Measurements from ENCODE around the gene CLMP. TPM values are rescaled to one million over a fixed set of nuclear protein-coding genes. Genes with fewer than 3 reads are reported as not detected.

Gene CLMP
- total and polyA plus RNA-seq, 2 donors (not counting 1 experiment from before 2014, with no cell fraction given): 0.01 TPM; not detected in 1

DNA sequence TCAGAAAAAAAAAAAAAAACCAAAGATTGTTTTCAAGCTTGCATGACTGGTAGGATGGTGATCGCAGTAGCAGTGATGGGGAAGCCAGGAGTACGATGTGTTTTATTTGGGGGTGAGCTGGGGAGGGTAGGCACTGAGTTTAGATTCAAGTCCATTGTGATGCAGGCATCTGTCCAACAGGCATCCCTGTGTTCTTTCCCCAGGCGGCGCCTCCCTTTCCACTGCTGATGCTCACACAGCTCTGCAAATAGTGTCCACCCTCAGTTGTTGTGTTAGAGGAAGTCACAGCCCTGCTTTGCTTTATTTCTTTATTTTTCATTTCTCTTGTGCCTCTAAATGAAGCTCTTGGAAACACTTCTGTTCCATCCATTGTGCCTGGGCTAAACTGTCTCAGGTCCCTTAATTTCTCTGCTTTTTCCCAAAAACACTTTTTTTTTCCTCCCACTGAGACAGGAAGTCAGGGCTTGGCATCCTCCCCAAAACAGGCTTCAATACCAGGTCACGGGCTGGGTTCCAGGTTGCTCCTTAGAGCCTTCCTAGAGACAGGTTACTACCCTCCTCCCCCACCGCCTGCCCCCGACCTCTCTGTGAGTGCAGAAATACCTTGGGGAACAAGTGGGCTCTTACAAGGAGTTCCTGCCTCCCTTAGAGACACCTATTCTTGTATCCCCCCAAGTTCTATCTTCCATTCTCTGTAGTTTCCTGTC, 94.5 kb downstream of the CLMP start:
- intact Hi-C loops (cut with micrococcal nuclease): loop anchor here (5.0 kb wide), 1 partner anchor 38 kb away; the partner anchor contains the start of gene HSPA8
- no peaks in the 10 kb centered on the region for H3K9me3 Mint-ChIP-seq (ENCODE audit: insufficient read depth)
- no peak for ATAC-seq (ENCODE audit: low read depth)

More for the DNA sequence above, 94.5 kb downstream of the CLMP start:
- Histone ChIP-seq H3K36me3 (replicated peaks in 1 of 2; ENCODE audit: control extremely low read depth in 1 of 2, control insufficient read depth in 1 of 2, extremely low read depth in 1 of 2, insufficient read depth in 2 of 2, low read length in 1 of 2) (no peaks in the 10 kb centered on the region), H3K4me3 (ENCODE audit: control extremely low read depth in 1 of 5, extremely low read depth in 1 of 5, insufficient read depth in 1 of 5, low read depth in 2 of 5, low read length in 4 of 5) (no peak overlapping the region), H3K4me2 (replicated peaks; ENCODE audit: low read depth, low read length, poor library complexity, severe bottlenecking) (no peak overlapping the region), H4K20me1 (ENCODE audit: control insufficient read depth, insufficient read depth, low read length, poor library complexity, severe bottlenecking) (no peaks in the 10 kb centered on the region), H3K27ac (ENCODE audit: low read length in 2 of 2) (no peak overlapping the region), H3K9ac (ENCODE audit: low read length) (no peak overlapping the region), H3K4me1 (ENCODE audit: control insufficient read depth in 2 of 2, insufficient read depth in 2 of 2, low read length in 2 of 2) (no peaks in the 10 kb centered on the region), H2AFZ (ENCODE audit: insufficient read depth, low read depth, low read length, poor library complexity, severe bottlenecking) (no peak overlapping the region), H3K27me3 (replicated peaks in 1 of 4; ENCODE audit: control extremely low read depth in 1 of 4, control insufficient read depth in 3 of 4, insufficient read depth in 4 of 4, low read length in 3 of 4) (no peaks in the 10 kb centered on the region), H3K9me3 (ENCODE audit: control extremely low read depth in 1 of 3, control insufficient read depth in 2 of 3, insufficient read depth in 1 of 3, low read length in 2 of 3) (no peaks in the 10 kb centered on the region), H3K79me2 (ENCODE audit: control insufficient read depth, insufficient read depth, low read length) (no peaks in the 10 kb centered on the region)
- ChIA-PET CTCF (interaction anchor here (2.0 kb wide), 1 partner anchor 11 kb away, joined by 6 read pairs; no protein-coding TSS in a partner anchor), POLR2A (no interaction called here)
- TF ChIP-seq CTCF (IDR thresholded peaks at IDR 0.05) (no peak), EZH2 (IDR thresholded peaks at IDR 0.05; ENCODE audit: borderline replicate concordance, insufficient read depth, low read depth, low read length, poor library complexity, severe bottlenecking) (no peak)
- H3K27me3 Mint-ChIP-seq: peaks cover 19% of the 10 kb centered on the region
- H3K4me1 Mint-ChIP-seq: peaks cover 3% of the 10 kb centered on the region
- no peak for DNase-seq
- H3K27ac Mint-ChIP-seq: no peak overlapping the region
- 54% methylated on average over 7 of the region's 7 CpGs for WGBS (ENCODE audit: insufficient coverage)
- no peak overlapping the region for H3K4me3 Mint-ChIP-seq

Data from B cell (primary cell).